ENCODE results near the gene CUX1. TPM values are rescaled to one million over a fixed set of nuclear protein-coding genes. Genes with fewer than 3 reads are reported as not detected.

The CUX1 gene
- total RNA-seq, 4 donors from 2014 or later: 40.0 to 55.9 (median 47.3) TPM

DNA sequence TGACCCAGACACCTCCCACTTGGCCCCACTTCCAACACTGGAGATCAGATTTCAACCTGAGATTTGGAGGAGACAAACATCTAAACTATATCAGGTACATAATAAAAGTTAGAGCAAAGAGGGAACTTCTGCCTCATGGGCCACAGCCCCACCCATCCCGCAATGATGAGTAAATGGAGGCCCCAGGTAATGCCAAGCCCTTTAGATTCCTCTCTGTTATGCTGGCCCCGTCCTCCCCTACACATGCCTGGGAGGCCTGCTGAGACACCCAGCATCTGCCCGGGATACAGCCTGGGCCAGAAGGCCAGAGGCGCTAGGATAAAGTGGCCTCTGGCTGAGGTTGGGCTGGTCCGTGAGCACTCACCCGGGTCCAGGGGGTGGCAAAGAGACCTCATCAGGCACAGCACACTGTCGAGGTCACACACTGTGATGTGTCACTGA is 283.7 kb downstream of the CUX1 start:
- DNase-seq: no peak
- no peak overlapping the region for H3K4me3 ChIP-seq
- no peaks in the 10 kb centered on the region for H3K27me3 ChIP-seq
- intact Hi-C loops (cut with DNase I): no loop called here
- no peak overlapping the region for H3K27ac ChIP-seq
- peaks cover 0 to 77% (median 0%) of the 10 kb centered on the region in 3 donors for H3K36me3 ChIP-seq
- no peak for TF ChIP-seq CTCF (IDR thresholded peaks at IDR 0.05)
- no peak for TF ChIP-seq POLR2A (IDR thresholded peaks at IDR 0.05)
- 61 to 69% methylated on average over 2 to 7 of the region's 7 CpGs for WGBS, 2 donors
- H3K9me3 ChIP-seq: no peaks in the 10 kb centered on the region
- H3K4me1 ChIP-seq: peaks cover 0 to 9% (median 6%) of the 10 kb centered on the region in 3 donors

- Histone ChIP-seq H3K27ac (no peak overlapping the region), H3K9me3 (no peaks in the 10 kb centered on the region), H3K4me3 (no peak overlapping the region), H3K36me3 (peaks cover 0 to 85% (median 0%) of the 10 kb centered on the region in 3 donors), H3K4me1 (peaks cover 0 to 9% (median 6%) of the 10 kb centered on the region in 3 donors), H3K27me3 (no peaks in the 10 kb centered on the region)
- intact Hi-C loops (cut with DNase I): no loop called here
- TF ChIP-seq POLR2A (IDR thresholded peaks at IDR 0.05) (no peak), CTCF (IDR thresholded peaks at IDR 0.05) (no peak)
- DNase-seq: no peak
- WGBS, 2 donors: 77 to 91% methylated on average over 8 to 11 of the region's 11 CpGs
These were observed 284.5 kb downstream of the CUX1 start for GRCh38 chr7:102101926-102102325.

DNA sequence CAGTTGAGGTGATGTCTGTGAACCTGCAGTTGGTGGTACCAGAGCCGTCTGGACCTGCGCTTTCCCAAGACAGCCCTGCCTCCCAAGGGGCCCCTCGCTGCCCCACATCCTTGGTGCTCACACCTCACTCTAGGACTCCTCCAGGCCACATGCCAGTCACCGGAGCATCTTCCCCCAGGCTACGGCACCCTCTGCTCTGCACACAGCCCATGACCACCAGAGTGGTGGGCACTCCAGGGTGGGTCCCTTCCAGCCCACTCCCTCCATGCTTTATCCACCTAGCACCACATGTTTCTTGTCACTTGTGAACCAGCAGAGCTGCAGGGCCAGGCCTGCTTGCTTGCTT is 285.6 kb downstream of the CUX1 start:
- H3K4me1 ChIP-seq: peaks cover 0 to 9% (median 6%) of the 10 kb centered on the region in 3 donors
- intact Hi-C loops (cut with DNase I): no loop called here

GRCh38 chr7:102104245-102104644 is 286.8 kb downstream of the CUX1 start:
- intact Hi-C loops (cut with DNase I): no loop called here
- Histone ChIP-seq H3K9me3 (no peaks in the 10 kb centered on the region), H3K27me3 (no peaks in the 10 kb centered on the region), H3K4me1 (peaks cover 0 to 9% (median 6%) of the 10 kb centered on the region in 3 donors), H3K4me3 (no peak overlapping the region), H3K36me3 (peaks cover 0 to 79% (median 0%) of the 10 kb centered on the region in 3 donors), H3K27ac (no peak overlapping the region)
- WGBS, 2 donors: 88 to 95% methylated on average over 5 of the region's 5 CpGs
- no peak for DNase-seq
- TF ChIP-seq CTCF (IDR thresholded peaks at IDR 0.05) (no peak), POLR2A (IDR thresholded peaks at IDR 0.05) (no peak)

More for the DNA sequence above, 285.6 kb downstream of the CUX1 start:
- Histone ChIP-seq H3K36me3 (peaks cover 0 to 85% (median 0%) of the 10 kb centered on the region in 3 donors), H3K27ac (no peak overlapping the region), H3K27me3 (no peaks in the 10 kb centered on the region), H3K4me3 (no peak overlapping the region), H3K9me3 (no peaks in the 10 kb centered on the region)
- 88% methylated on average over 4 to 5 of the region's 5 CpGs for WGBS, 2 donors
- TF ChIP-seq CTCF (IDR thresholded peaks at IDR 0.05) (no peak), POLR2A (IDR thresholded peaks at IDR 0.05) (no peak)
- DNase-seq: no peak

DNA sequence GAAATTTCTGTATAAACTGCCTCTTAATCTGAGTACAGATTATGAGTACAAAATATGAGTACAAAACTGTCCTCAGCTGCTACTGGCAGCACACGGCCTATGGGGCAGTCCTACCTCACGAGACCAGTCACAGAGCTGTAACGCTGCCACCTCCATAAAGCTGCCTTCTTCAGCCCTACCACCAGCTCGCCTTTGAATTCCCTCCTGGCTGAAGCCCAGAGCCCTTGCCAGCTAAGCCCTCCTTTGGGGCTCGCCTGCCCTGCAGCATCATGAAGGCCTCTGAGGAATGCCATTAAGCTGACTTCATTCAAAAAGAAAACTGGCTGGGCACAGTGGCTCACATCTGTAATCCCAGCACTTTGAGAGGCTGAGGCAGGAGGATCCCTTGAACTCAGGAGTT is 289.2 kb downstream of the CUX1 start:
- WGBS, 2 donors: 57 to 90% methylated on average over 4 of the region's 5 CpGs
- DNase-seq: no peak

More for the DNA sequence above, 289.2 kb downstream of the CUX1 start:
- Histone ChIP-seq H3K9me3 (no peaks in the 10 kb centered on the region), H3K27ac (no peak overlapping the region), H3K4me3 (no peak overlapping the region), H3K27me3 (no peaks in the 10 kb centered on the region), H3K36me3 (peaks cover 0 to 67% (median 0%) of the 10 kb centered on the region in 3 donors), H3K4me1 (peaks cover 0 to 9% (median 4%) of the 10 kb centered on the region in 3 donors)
- no peak for TF ChIP-seq POLR2A (IDR thresholded peaks at IDR 0.05)
- TF ChIP-seq CTCF (IDR thresholded peaks at IDR 0.05): no peak
- intact Hi-C loops (cut with DNase I): no loop called here

Data from esophagus squamous epithelium (tissue), 5 donors.